MM.1S (cell line): ENCODE results near the gene INTS13.
A peak's percentile ranks its signal among the peaks of the same experiment; 100 is the strongest.

Source experiments
- DNase-seq: peaks from one replicate; pipeline ENCODE4 v3.0.0-alpha.2; 2015
- H2AFZ ChIP-seq: fragments of 300-600 bp; sonication (generic); 2 replicates; pipeline ENCODE4 v1.6.0; 2016; ENCODE audit warnings: antibody characterized with exemption, low read length
- H3F3A ChIP-seq: fragments of 300-600 bp; sonication (generic); 2 replicates; pipeline ENCODE4 v1.6.1; 2016; ENCODE audit warnings: mild to moderate bottlenecking, antibody characterized with exemption, low read length, moderate library complexity, mixed read lengths; ENCODE audit not compliant: insufficient read depth
- H3K27ac ChIP-seq: fragments of 300-600 bp; sonication (generic); 2 replicates; pipeline ENCODE4 v1.5.1; 2016; ENCODE audit warnings: mild to moderate bottlenecking, low read length
- H3K27me3 ChIP-seq: fragments of 300-600 bp; sonication (generic); replicated peaks from 2 replicates; pipeline ENCODE4 v1.6.0; 2016; ENCODE audit warnings: low read length; ENCODE audit not compliant: insufficient read depth
- H3K36me3 ChIP-seq: fragments of 300-600 bp; sonication (generic); replicated peaks from 2 replicates; pipeline ENCODE4 v1.6.1; 2016; ENCODE audit warnings: mild to moderate bottlenecking, low read length, mixed read lengths; ENCODE audit not compliant: insufficient read depth
- H3K4me1 ChIP-seq: fragments of 300-600 bp; sonication (generic); 2 replicates; pipeline ENCODE4 v1.6.1; 2016; ENCODE audit warnings: low read length, mixed read lengths
- H3K4me2 ChIP-seq: fragments of 300-600 bp; sonication (generic); 2 replicates; pipeline ENCODE4 v1.6.0; 2016; ENCODE audit warnings: low read depth, low read length
- H3K4me3 ChIP-seq: fragments of 300-600 bp; sonication (generic); 2 replicates; pipeline ENCODE4 v1.5.1; 2016; ENCODE audit warnings: low read length, mixed read lengths
- H3K79me2 ChIP-seq: fragments of 300-600 bp; sonication (generic); 2 replicates; pipeline ENCODE4 v1.6.1; 2016; ENCODE audit warnings: mixed run types, low read length, mixed read lengths
- H3K9ac ChIP-seq: fragments of 300-600 bp; sonication (generic); 2 replicates; pipeline ENCODE4 v1.6.1; 2016; ENCODE audit warnings: low read length, mixed read lengths
- H3K9me2 ChIP-seq: fragments of 300-600 bp; sonication (generic); replicated peaks from 2 replicates; pipeline ENCODE4 v1.6.1; 2016; ENCODE audit warnings: mild to moderate bottlenecking, low read length, mixed read lengths; ENCODE audit not compliant: insufficient read depth
- H3K9me3 ChIP-seq: fragments of 300-600 bp; sonication (generic); replicated peaks from 2 replicates; pipeline ENCODE4 v1.6.1; 2016; ENCODE audit warnings: mild to moderate bottlenecking, low read length, mixed read lengths; ENCODE audit not compliant: insufficient read depth
- H4K20me1 ChIP-seq: fragments of 300-600 bp; sonication (generic); 2 replicates; pipeline ENCODE4 v1.6.1; 2016; ENCODE audit warnings: mild to moderate bottlenecking, low read length, moderate library complexity, mixed read lengths; ENCODE audit not compliant: insufficient read depth
- CTCF ChIP-seq: fragments of 300-600 bp; sonication (generic); IDR thresholded peaks from 2 replicates; pipeline ENCODE4 v1.5.1; 2016; ENCODE audit warnings: antibody characterized with exemption, low read length, mixed read lengths
- EZH2 ChIP-seq: fragments of 300-600 bp; sonication (generic); optimal IDR thresholded peaks from 2 replicates; pipeline ENCODE3; 2017; ENCODE audit warnings: low read depth, mild to moderate bottlenecking, antibody characterized with exemption, low read length, mixed read lengths
- EZH2phosphoT487 ChIP-seq: fragments of 300-600 bp; sonication (generic); IDR thresholded peaks from 2 replicates; pipeline ENCODE4 v1.6.1; 2018; ENCODE audit warnings: antibody characterized with exemption, low read length

Gene INTS13

GRCh38 chr12:26878661-26879119, 59.1 kb downstream of the INTS13 start:
- no peaks in the 10 kb centered on the region for H3K79me2 ChIP-seq
- peak overlapping the region; percentile 19; the same call in 1 of the 2 replicates for H3K9ac ChIP-seq
- no peak overlapping the region for H3K4me3 ChIP-seq
- H3K36me3 ChIP-seq, result no peaks in the 10 kb centered on the region
- H3K9me2 ChIP-seq, result no peaks in the 10 kb centered on the region
- peak overlapping the region; percentile 17; the same call in 1 of the 2 replicates for H3K4me2 ChIP-seq
- no peaks in the 10 kb centered on the region for H3K27me3 ChIP-seq
- H2AFZ ChIP-seq, result peak overlapping the region; percentile 8; the same call in 1 of the 2 replicates
- peaks cover 22% of the 10 kb centered on the region for H3K4me1 ChIP-seq
- H3K27ac ChIP-seq, result peak overlapping the region; percentile 40; the same call in 1 of the 2 replicates
- peak; percentile 77 for DNase-seq
- no peak for TF ChIP-seq EZH2phosphoT487
- no peak for TF ChIP-seq EZH2
- no peak for TF ChIP-seq CTCF
- no peaks in the 10 kb centered on the region for H3F3A ChIP-seq
- no peaks in the 10 kb centered on the region for H3K9me3 ChIP-seq
- H4K20me1 ChIP-seq, result no peaks in the 10 kb centered on the region

GRCh38 chr12:26874501-26875296, 63.1 kb downstream of the INTS13 start:
- Histone ChIP-seq H3K9me3 (no peaks in the 10 kb centered on the region), H3K36me3 (no peaks in the 10 kb centered on the region), H3K4me3 (no peak overlapping the region), H3F3A (peaks cover 21% of the 10 kb centered on the region), H3K79me2 (no peaks in the 10 kb centered on the region), H2AFZ (no peak overlapping the region), H3K4me2 (no peak overlapping the region), H3K27me3 (no peaks in the 10 kb centered on the region), H4K20me1 (no peaks in the 10 kb centered on the region), H3K9ac (no peak overlapping the region), H3K27ac (no peak overlapping the region), H3K9me2 (no peaks in the 10 kb centered on the region), H3K4me1 (peaks cover 46% of the 10 kb centered on the region)
- TF ChIP-seq CTCF (no peak), EZH2 (no peak), EZH2phosphoT487 (no peak)
- DNase-seq, result peak; percentile 33

GRCh38 chr12:26872625-26873024, 65.2 kb downstream of the INTS13 start:
- no peaks in the 10 kb centered on the region for H3K9me3 ChIP-seq
- TF ChIP-seq CTCF (no peak), EZH2phosphoT487 (no peak), EZH2 (no peak)

More at GRCh38 chr12:26872625-26873024, 65.2 kb downstream of the INTS13 start:
- Histone ChIP-seq H3K79me2 (no peaks in the 10 kb centered on the region), H3K27ac (no peak overlapping the region), H2AFZ (no peak overlapping the region), H3F3A (peaks cover 26% of the 10 kb centered on the region), H4K20me1 (no peaks in the 10 kb centered on the region), H3K4me1 (peaks cover 49% of the 10 kb centered on the region), H3K36me3 (no peaks in the 10 kb centered on the region), H3K9me2 (no peaks in the 10 kb centered on the region), H3K9ac (no peak overlapping the region), H3K4me3 (no peak overlapping the region), H3K27me3 (no peaks in the 10 kb centered on the region), H3K4me2 (no peak overlapping the region)
- no peak for DNase-seq
